MM.1S (cell line): Measurements from ENCODE around the gene RARRES2.

Experiments used
- DNase-seq: peaks from one replicate; pipeline ENCODE4 v3.0.0-alpha.2; 2015
- H2AFZ ChIP-seq: fragments of 300-600 bp; sonication (generic); 2 replicates; pipeline ENCODE4 v1.6.0; 2016; ENCODE audit warnings: antibody characterized with exemption, low read length
- H3F3A ChIP-seq: fragments of 300-600 bp; sonication (generic); 2 replicates; pipeline ENCODE4 v1.6.1; 2016; ENCODE audit warnings: mild to moderate bottlenecking, antibody characterized with exemption, low read length, moderate library complexity, mixed read lengths; ENCODE audit not compliant: insufficient read depth
- H3K27ac ChIP-seq: fragments of 300-600 bp; sonication (generic); 2 replicates; pipeline ENCODE4 v1.5.1; 2016; ENCODE audit warnings: mild to moderate bottlenecking, low read length
- H3K27me3 ChIP-seq: fragments of 300-600 bp; sonication (generic); replicated peaks from 2 replicates; pipeline ENCODE4 v1.6.0; 2016; ENCODE audit warnings: low read length; ENCODE audit not compliant: insufficient read depth
- H3K36me3 ChIP-seq: fragments of 300-600 bp; sonication (generic); replicated peaks from 2 replicates; pipeline ENCODE4 v1.6.1; 2016; ENCODE audit warnings: mild to moderate bottlenecking, low read length, mixed read lengths; ENCODE audit not compliant: insufficient read depth
- H3K4me1 ChIP-seq: fragments of 300-600 bp; sonication (generic); 2 replicates; pipeline ENCODE4 v1.6.1; 2016; ENCODE audit warnings: low read length, mixed read lengths
- H3K4me2 ChIP-seq: fragments of 300-600 bp; sonication (generic); 2 replicates; pipeline ENCODE4 v1.6.0; 2016; ENCODE audit warnings: low read depth, low read length
- H3K4me3 ChIP-seq: fragments of 300-600 bp; sonication (generic); 2 replicates; pipeline ENCODE4 v1.5.1; 2016; ENCODE audit warnings: low read length, mixed read lengths
- H3K79me2 ChIP-seq: fragments of 300-600 bp; sonication (generic); 2 replicates; pipeline ENCODE4 v1.6.1; 2016; ENCODE audit warnings: mixed run types, low read length, mixed read lengths
- H3K9ac ChIP-seq: fragments of 300-600 bp; sonication (generic); 2 replicates; pipeline ENCODE4 v1.6.1; 2016; ENCODE audit warnings: low read length, mixed read lengths
- H3K9me2 ChIP-seq: fragments of 300-600 bp; sonication (generic); replicated peaks from 2 replicates; pipeline ENCODE4 v1.6.1; 2016; ENCODE audit warnings: mild to moderate bottlenecking, low read length, mixed read lengths; ENCODE audit not compliant: insufficient read depth
- H3K9me3 ChIP-seq: fragments of 300-600 bp; sonication (generic); replicated peaks from 2 replicates; pipeline ENCODE4 v1.6.1; 2016; ENCODE audit warnings: mild to moderate bottlenecking, low read length, mixed read lengths; ENCODE audit not compliant: insufficient read depth
- H4K20me1 ChIP-seq: fragments of 300-600 bp; sonication (generic); 2 replicates; pipeline ENCODE4 v1.6.1; 2016; ENCODE audit warnings: mild to moderate bottlenecking, low read length, moderate library complexity, mixed read lengths; ENCODE audit not compliant: insufficient read depth
- CTCF ChIP-seq: fragments of 300-600 bp; sonication (generic); IDR thresholded peaks from 2 replicates; pipeline ENCODE4 v1.5.1; 2016; ENCODE audit warnings: antibody characterized with exemption, low read length, mixed read lengths
- EZH2 ChIP-seq: fragments of 300-600 bp; sonication (generic); optimal IDR thresholded peaks from 2 replicates; pipeline ENCODE3; 2017; ENCODE audit warnings: low read depth, mild to moderate bottlenecking, antibody characterized with exemption, low read length, mixed read lengths
- EZH2phosphoT487 ChIP-seq: fragments of 300-600 bp; sonication (generic); IDR thresholded peaks from 2 replicates; pipeline ENCODE4 v1.6.1; 2018; ENCODE audit warnings: antibody characterized with exemption, low read length

Gene RARRES2

GRCh38 chr7:150370612-150371071 lies 29.2 kb upstream of the RARRES2 start:
- Histone ChIP-seq H3K9me2 (no peaks in the 10 kb centered on the region), H3K9me3 (no peaks in the 10 kb centered on the region), H4K20me1 (no peaks in the 10 kb centered on the region), H3K27me3 (no peaks in the 10 kb centered on the region), H3K4me1 (peaks cover 73% of the 10 kb centered on the region), H2AFZ (no peak overlapping the region), H3K4me2 (peak overlapping the region; percentile 93; the same call in 1 of the 2 replicates), H3K79me2 (peaks cover 60% of the 10 kb centered on the region), H3K9ac (peak overlapping the region; percentile 100; the same call in 1 of the 2 replicates), H3K27ac (peak overlapping the region; percentile 99; the same call in 1 of the 2 replicates), H3K36me3 (0 out of 2 replicates have a peak, but pooled peaks cover 7% of the 10 kb centered on the region), H3K4me3 (peak overlapping the region; percentile 99; the same call in 1 of the 2 replicates), H3F3A (peaks cover 73% of the 10 kb centered on the region)
- TF ChIP-seq EZH2 (no peak), CTCF (no peak), EZH2phosphoT487 (no peak)
- no peak for DNase-seq

- no peaks in the 10 kb centered on the region for H3K9me3 ChIP-seq
- peaks cover 67% of the 10 kb centered on the region for H3K4me1 ChIP-seq
- H3K4me2 ChIP-seq = peak overlapping the region; percentile 93
- H3K36me3 ChIP-seq = 0 out of 2 replicates have a peak, but pooled peaks cover 7% of the 10 kb centered on the region
- peak overlapping the region; percentile 99 for H3K27ac ChIP-seq
- H3K4me3 ChIP-seq = peak overlapping the region; percentile 99
- peaks cover 60% of the 10 kb centered on the region for H3K79me2 ChIP-seq
- no peak overlapping the region for H2AFZ ChIP-seq
- H3K9me2 ChIP-seq = no peaks in the 10 kb centered on the region
- no peak for DNase-seq
- H3F3A ChIP-seq = peaks cover 65% of the 10 kb centered on the region
- no peaks in the 10 kb centered on the region for H4K20me1 ChIP-seq
- peak overlapping the region; percentile 100 for H3K9ac ChIP-seq
- TF ChIP-seq EZH2phosphoT487 (no peak), EZH2 (no peak), CTCF (no peak)
- no peaks in the 10 kb centered on the region for H3K27me3 ChIP-seq
These were observed 28.5 kb upstream of the RARRES2 start for GRCh38 chr7:150369748-150370501.

- H3K9me3 ChIP-seq = no peaks in the 10 kb centered on the region
- DNase-seq = peak; percentile 89
- peak overlapping the region; percentile 93 for H3K4me2 ChIP-seq
- H3K79me2 ChIP-seq = peaks cover 54% of the 10 kb centered on the region
- peaks cover 63% of the 10 kb centered on the region for H3F3A ChIP-seq
- no peaks in the 10 kb centered on the region for H3K9me2 ChIP-seq
- no peaks in the 10 kb centered on the region for H3K27me3 ChIP-seq
- TF ChIP-seq EZH2phosphoT487 = no peak
- TF ChIP-seq EZH2 = no peak
- no peak for TF ChIP-seq CTCF
- H3K4me1 ChIP-seq = peaks cover 63% of the 10 kb centered on the region
- H3K9ac ChIP-seq = peak overlapping the region; percentile 100
- 0 out of 2 replicates have a peak, but pooled peaks cover 7% of the 10 kb centered on the region for H3K36me3 ChIP-seq
- peak overlapping the region; percentile 99 for H3K27ac ChIP-seq
- no peaks in the 10 kb centered on the region for H4K20me1 ChIP-seq
- no peak overlapping the region for H2AFZ ChIP-seq
- peak overlapping the region; percentile 99 for H3K4me3 ChIP-seq
These were observed 27.7 kb upstream of the RARRES2 start for GRCh38 chr7:150368884-150369747.
